Effector memory CD4-positive, alpha-beta T cell (primary cell): ENCODE measurements around the gene WFDC1.

Source experiments
- DNase-seq, 3 donors: peaks; one replicate each; pipeline ENCODE4 v3.0.0-alpha.2; 2020
- H3K27ac ChIP-seq: 2 replicates; pipeline ENCODE4 v1.7.0; 2013; ENCODE audit warnings: mild to moderate bottlenecking, low read length, moderate library complexity; ENCODE audit not compliant: insufficient read depth, poor library complexity, severe bottlenecking
- H3K27me3 ChIP-seq: replicated peaks from 2 replicates; pipeline ENCODE4 v1.7.0; 2013; ENCODE audit warnings: mild to moderate bottlenecking, low read length; ENCODE audit not compliant: insufficient read depth, control insufficient read depth, poor library complexity, severe bottlenecking
- H3K36me3 ChIP-seq: 2 replicates; pipeline ENCODE4 v1.7.0; 2013; ENCODE audit warnings: mild to moderate bottlenecking, low read length, moderate library complexity; ENCODE audit not compliant: control insufficient read depth, insufficient read depth
- H3K4me1 ChIP-seq: 2 replicates; pipeline ENCODE4 v1.7.0; 2013; ENCODE audit warnings: low read length, mild to moderate bottlenecking; ENCODE audit not compliant: control insufficient read depth, insufficient read depth, poor library complexity, severe bottlenecking
- H3K4me3 ChIP-seq: 2 replicates; pipeline ENCODE4 v1.7.0; 2013; ENCODE audit warnings: low read length, low read depth, mild to moderate bottlenecking; ENCODE audit not compliant: insufficient read depth, poor library complexity, severe bottlenecking
- H3K9me3 ChIP-seq: 2 replicates; pipeline ENCODE4 v1.7.0; 2013; ENCODE audit warnings: mild to moderate bottlenecking, low read length, moderate library complexity; ENCODE audit not compliant: control insufficient read depth

The WFDC1 gene

GRCh38 chr16:84271866-84272265 lies 22.8 kb upstream of the WFDC1 start:
- Histone ChIP-seq H3K9me3 (no peaks in the 10 kb centered on the region), H3K4me1 (no peaks in the 10 kb centered on the region), H3K27me3 (no peaks in the 10 kb centered on the region), H3K36me3 (no peaks in the 10 kb centered on the region), H3K27ac (no peak overlapping the region), H3K4me3 (no peak overlapping the region)
- DNase-seq: no peak

GRCh38 chr16:84272740-84273320 lies 21.8 kb upstream of the WFDC1 start:
- Histone ChIP-seq H3K27me3 (no peaks in the 10 kb centered on the region), H3K9me3 (no peaks in the 10 kb centered on the region), H3K4me1 (no peaks in the 10 kb centered on the region), H3K36me3 (no peaks in the 10 kb centered on the region), H3K27ac (no peak overlapping the region), H3K4me3 (no peak overlapping the region)
- DNase-seq: no peak

GRCh38 chr16:84274515-84274914 lies 20.2 kb upstream of the WFDC1 start:
- DNase-seq: no peak
- Histone ChIP-seq H3K4me3 (no peak overlapping the region), H3K36me3 (no peaks in the 10 kb centered on the region), H3K27ac (no peak overlapping the region), H3K27me3 (no peaks in the 10 kb centered on the region), H3K4me1 (no peaks in the 10 kb centered on the region), H3K9me3 (no peaks in the 10 kb centered on the region)

GRCh38 chr16:84275585-84276151 lies 19.0 kb upstream of the WFDC1 start:
- no peaks in the 10 kb centered on the region for H3K9me3 ChIP-seq
- H3K4me1 ChIP-seq: no peaks in the 10 kb centered on the region
- no peak for DNase-seq
- H3K27ac ChIP-seq: no peak overlapping the region
- no peaks in the 10 kb centered on the region for H3K36me3 ChIP-seq
- H3K4me3 ChIP-seq: no peak overlapping the region
- H3K27me3 ChIP-seq: no peaks in the 10 kb centered on the region

GRCh38 chr16:84277244-84277823 lies 17.3 kb upstream of the WFDC1 start:
- Histone ChIP-seq H3K27ac (no peak overlapping the region), H3K36me3 (no peaks in the 10 kb centered on the region), H3K4me3 (no peak overlapping the region), H3K4me1 (no peaks in the 10 kb centered on the region), H3K27me3 (no peaks in the 10 kb centered on the region), H3K9me3 (no peaks in the 10 kb centered on the region)
- peak; percentile 22 to 55 (median 26) for DNase-seq

GRCh38 chr16:84278333-84278732 lies 16.3 kb upstream of the WFDC1 start:
- Histone ChIP-seq H3K27ac (no peak overlapping the region), H3K4me3 (no peak overlapping the region)

GRCh38 chr16:84278968-84279367 lies 15.7 kb upstream of the WFDC1 start:
- Histone ChIP-seq H3K4me1 (no peaks in the 10 kb centered on the region), H3K4me3 (no peak overlapping the region), H3K9me3 (no peaks in the 10 kb centered on the region), H3K27me3 (no peaks in the 10 kb centered on the region), H3K27ac (no peak overlapping the region), H3K36me3 (no peaks in the 10 kb centered on the region)
- DNase-seq: no peak

More at GRCh38 chr16:84278333-84278732, 16.3 kb upstream of the WFDC1 start:
- H3K4me1 ChIP-seq: no peaks in the 10 kb centered on the region
- no peaks in the 10 kb centered on the region for H3K27me3 ChIP-seq
- no peak for DNase-seq
- no peaks in the 10 kb centered on the region for H3K36me3 ChIP-seq
- H3K9me3 ChIP-seq: no peaks in the 10 kb centered on the region

- Histone ChIP-seq H3K27ac (no peak overlapping the region), H3K36me3 (no peaks in the 10 kb centered on the region), H3K4me1 (no peaks in the 10 kb centered on the region), H3K4me3 (no peak overlapping the region), H3K9me3 (no peaks in the 10 kb centered on the region), H3K27me3 (no peaks in the 10 kb centered on the region)
- no peak for DNase-seq
Observed at GRCh38 chr16:84279881-84280280, 14.8 kb upstream of the WFDC1 start.

GRCh38 chr16:84281074-84281473 lies 13.6 kb upstream of the WFDC1 start:
- DNase-seq: no peak
- Histone ChIP-seq H3K27me3 (no peaks in the 10 kb centered on the region), H3K4me1 (no peaks in the 10 kb centered on the region), H3K9me3 (no peaks in the 10 kb centered on the region), H3K36me3 (no peaks in the 10 kb centered on the region), H3K27ac (no peak overlapping the region), H3K4me3 (no peak overlapping the region)

GRCh38 chr16:84282533-84282932 lies 12.1 kb upstream of the WFDC1 start:
- H3K4me3 ChIP-seq: no peak overlapping the region
- H3K4me1 ChIP-seq: no peaks in the 10 kb centered on the region
- no peak for DNase-seq
- no peaks in the 10 kb centered on the region for H3K27me3 ChIP-seq
- H3K36me3 ChIP-seq: no peaks in the 10 kb centered on the region
- H3K9me3 ChIP-seq: no peaks in the 10 kb centered on the region
- H3K27ac ChIP-seq: no peak overlapping the region
